HG03097 (cell line): ENCODE data around the gene ICOS.

ENCODE experiments used
- ATAC-seq: cut with Tn5 transposase; IDR thresholded peaks from one replicate; pipeline ENCODE4 v1.9.1; 2021; ENCODE audit not compliant: unreplicated experiment, low FRiP score

The ICOS gene

GRCh38 chr2:204005940-204006721, 69.6 kb downstream of the ICOS start:
- no peak for ATAC-seq

GRCh38 chr2:204008352-204008751, 71.8 kb downstream of the ICOS start:
- no peak for ATAC-seq

GRCh38 chr2:204010628-204011560, 74.3 kb downstream of the ICOS start:
- no peak for ATAC-seq
